HG03354 (cell line): ENCODE results near the gene MED13L.

Experiments used
- ATAC-seq: cut with Tn5 transposase; IDR thresholded peaks from one replicate; pipeline ENCODE4 v1.9.1; 2021; ENCODE audit warnings: mild to moderate bottlenecking; ENCODE audit not compliant: unreplicated experiment, poor library complexity, severe bottlenecking

Gene MED13L

DNA sequence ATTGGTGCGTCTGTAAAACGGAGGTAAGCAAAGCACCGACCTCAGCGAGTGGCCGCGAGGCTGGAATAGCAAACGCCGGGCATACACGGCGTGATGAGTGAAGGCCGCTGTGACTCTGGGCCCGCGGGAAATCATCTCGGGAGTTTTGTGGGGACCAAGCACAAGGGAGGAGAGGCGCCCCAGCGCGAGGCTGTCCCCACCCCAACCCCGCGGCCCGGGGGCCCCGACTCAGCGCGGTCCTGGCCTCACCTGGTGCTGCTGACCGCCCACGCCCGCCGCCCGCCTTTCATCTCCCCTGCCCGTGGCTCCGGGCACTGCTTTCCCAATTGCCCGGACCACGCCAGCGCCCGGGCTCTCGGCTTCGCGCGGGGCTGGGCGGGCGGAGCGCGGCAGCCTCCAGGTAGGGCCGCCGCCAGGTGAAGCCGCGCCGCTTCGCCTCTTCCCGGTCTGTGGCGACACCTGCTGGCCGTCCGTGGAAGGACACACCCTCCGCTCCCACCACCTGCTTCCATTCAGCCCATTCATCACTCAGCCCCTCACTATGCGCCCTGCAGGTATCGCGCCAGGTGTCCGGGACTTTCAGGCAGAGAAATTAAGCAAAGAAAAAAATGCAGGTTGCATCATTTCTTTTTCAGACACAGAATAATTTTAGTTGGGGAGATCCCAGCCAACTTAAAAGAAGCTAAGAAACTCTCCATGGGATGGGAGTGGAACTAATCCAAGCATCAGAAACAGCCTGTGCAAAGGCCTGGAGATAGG is 360.4 kb downstream of the MED13L start:
- peak; percentile 84 for ATAC-seq

DNA sequence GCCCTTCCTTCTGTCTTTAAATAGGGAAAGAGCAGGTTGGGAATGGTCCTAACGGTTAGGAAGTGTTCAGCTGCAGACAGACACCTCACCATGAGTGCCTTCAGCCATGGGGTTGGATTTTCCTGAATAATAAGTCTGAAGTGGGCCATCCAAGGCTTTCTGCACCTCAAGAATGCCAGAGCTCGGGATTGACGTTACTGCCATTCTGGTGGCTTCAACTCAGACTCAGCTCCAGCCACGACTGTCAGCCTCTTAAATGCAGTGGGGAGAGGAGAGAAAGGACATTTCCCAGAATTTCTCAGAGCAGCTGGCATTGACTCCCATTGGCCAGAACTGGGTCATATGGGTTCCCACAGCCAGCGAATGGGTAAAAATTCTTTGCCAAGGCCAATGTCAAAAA is 363.4 kb downstream of the MED13L start:
- ATAC-seq, result no peak

DNA sequence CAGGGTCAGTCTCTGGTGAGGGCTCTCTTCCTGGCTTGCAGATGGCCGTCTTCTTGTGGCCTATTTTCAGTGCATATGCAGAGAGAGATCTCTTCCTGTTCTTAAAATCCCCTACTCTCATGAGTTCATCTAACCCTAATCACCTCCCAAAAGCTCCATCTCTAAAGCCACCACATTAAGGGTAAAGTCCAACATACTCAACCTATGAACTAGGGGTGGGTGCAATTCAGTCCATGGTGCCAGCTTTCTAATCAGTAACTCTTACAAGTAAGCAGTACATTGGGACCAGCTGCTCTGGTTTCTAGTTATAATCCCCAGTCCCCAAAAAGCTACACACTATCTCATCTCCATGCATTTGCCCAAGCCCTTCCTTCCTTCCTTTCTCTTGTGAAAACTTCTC is 365.1 kb downstream of the MED13L start:
- no peak for ATAC-seq

DNA sequence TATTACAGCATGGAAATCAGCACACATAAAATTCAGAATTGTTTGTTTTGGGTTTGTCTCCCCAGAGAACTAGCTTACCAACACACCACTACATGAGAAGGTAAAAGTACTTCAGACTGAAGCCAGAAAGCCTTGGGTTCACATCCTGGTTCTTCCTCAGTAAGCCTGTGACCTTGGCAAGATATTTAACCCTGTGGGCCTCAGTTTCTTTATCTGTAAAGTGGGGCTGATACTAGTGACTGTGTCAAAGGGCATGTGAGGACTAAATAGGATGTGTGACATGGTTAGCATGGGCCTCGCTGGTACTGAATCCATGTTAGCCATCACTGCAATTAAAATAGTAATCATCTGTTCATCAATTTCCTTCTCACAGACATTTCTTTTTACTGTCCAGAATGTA is 366.1 kb downstream of the MED13L start:
- no peak for ATAC-seq

DNA sequence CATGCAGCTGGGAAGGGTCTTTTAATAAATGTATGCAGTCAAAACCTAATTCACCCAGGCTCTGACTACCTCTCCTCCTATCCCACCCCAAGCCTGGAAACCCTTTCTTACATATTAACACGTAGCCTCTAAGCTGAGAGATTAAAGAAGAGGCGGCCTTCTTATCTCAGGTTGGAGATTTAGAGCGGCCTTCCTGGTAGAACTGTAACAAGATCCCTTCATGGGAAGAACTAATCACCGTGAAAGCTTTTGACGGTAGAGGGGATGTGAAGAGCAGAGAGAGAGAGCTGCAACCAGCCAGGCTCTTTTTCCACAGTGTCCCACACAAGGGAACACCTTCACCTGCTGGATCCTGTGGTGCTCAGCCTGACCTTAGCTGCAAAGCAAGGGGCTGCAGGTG is 367.4 kb downstream of the MED13L start:
- no peak for ATAC-seq
